PFSK-1 (cell line): ENCODE data around the gene TCERG1.

ENCODE experiments used
- FOXP2 ChIP-seq: optimal IDR thresholded peaks from 2 replicates; pipeline ENCODE3; 2011; ENCODE audit warnings: borderline replicate concordance, control low read depth, inconsistent platforms; ENCODE audit not compliant: insufficient read depth; ENCODE audit errors: extremely low read length, extremely low read depth
- POLR2AphosphoS5 ChIP-seq: IDR thresholded peaks from 2 replicates; pipeline ENCODE4 v1.6.1; 2012; ENCODE audit warnings: low read depth, mild to moderate bottlenecking, control low read depth, low read length, moderate library complexity
- SIN3A ChIP-seq: IDR thresholded peaks from 2 replicates; pipeline ENCODE4 v1.6.1; 2012; ENCODE audit warnings: mild to moderate bottlenecking, low read length, moderate library complexity, borderline replicate concordance; ENCODE audit not compliant: insufficient read depth
- TAF1 ChIP-seq: IDR thresholded peaks from 2 replicates; pipeline ENCODE4 v1.6.1; 2012; ENCODE audit warnings: low read length, control low read depth, borderline replicate concordance; ENCODE audit not compliant: insufficient read depth
- TF ChIP-seq, protein P1 (sequence below), 2 experiments: IDR thresholded peaks; 2 replicates each; pipeline versions ENCODE4 v1.6.1 to v1.8.0; 2011 to 2012; ENCODE audit warnings: low read depth in 2 of 2, low read length in 2 of 2, control low read depth in 1 of 2, inconsistent platforms in 1 of 2, mild to moderate bottlenecking in 1 of 2, moderate library complexity in 1 of 2; ENCODE audit not compliant: insufficient read depth in 1 of 2

TCERG1 gene

DNA sequence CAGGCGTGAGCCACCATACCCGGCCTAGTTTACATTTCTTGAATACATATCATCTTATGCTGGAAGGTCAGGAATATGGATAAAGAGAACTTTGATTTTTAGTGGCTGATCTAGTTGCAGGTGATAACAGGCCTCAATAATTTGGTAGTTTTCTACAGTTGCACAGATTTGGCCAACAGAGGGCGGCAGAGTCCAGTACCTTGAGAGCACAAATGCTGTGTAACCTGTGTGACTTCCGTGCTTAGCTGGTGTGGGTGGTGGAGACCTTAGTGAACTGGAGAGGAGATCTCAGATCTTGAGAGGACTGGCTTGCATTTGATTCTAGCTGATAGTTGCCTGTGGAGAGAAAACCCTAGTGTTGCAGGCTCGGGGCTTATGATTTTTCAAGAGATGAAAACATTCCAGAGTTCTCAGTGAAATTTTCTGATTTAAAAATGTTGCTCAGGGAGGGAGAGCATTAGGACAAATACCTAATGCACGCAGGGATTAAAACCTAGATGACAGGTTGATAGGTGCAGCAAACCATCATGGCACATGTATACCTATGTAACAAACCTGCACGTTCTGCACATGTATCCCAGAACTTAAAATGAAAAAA lies 86.2 kb downstream of the TCERG1 start:
- no peak for TF ChIP-seq SIN3A
- no peak for TF ChIP-seq TAF1
- TF ChIP-seq, protein P1, sequence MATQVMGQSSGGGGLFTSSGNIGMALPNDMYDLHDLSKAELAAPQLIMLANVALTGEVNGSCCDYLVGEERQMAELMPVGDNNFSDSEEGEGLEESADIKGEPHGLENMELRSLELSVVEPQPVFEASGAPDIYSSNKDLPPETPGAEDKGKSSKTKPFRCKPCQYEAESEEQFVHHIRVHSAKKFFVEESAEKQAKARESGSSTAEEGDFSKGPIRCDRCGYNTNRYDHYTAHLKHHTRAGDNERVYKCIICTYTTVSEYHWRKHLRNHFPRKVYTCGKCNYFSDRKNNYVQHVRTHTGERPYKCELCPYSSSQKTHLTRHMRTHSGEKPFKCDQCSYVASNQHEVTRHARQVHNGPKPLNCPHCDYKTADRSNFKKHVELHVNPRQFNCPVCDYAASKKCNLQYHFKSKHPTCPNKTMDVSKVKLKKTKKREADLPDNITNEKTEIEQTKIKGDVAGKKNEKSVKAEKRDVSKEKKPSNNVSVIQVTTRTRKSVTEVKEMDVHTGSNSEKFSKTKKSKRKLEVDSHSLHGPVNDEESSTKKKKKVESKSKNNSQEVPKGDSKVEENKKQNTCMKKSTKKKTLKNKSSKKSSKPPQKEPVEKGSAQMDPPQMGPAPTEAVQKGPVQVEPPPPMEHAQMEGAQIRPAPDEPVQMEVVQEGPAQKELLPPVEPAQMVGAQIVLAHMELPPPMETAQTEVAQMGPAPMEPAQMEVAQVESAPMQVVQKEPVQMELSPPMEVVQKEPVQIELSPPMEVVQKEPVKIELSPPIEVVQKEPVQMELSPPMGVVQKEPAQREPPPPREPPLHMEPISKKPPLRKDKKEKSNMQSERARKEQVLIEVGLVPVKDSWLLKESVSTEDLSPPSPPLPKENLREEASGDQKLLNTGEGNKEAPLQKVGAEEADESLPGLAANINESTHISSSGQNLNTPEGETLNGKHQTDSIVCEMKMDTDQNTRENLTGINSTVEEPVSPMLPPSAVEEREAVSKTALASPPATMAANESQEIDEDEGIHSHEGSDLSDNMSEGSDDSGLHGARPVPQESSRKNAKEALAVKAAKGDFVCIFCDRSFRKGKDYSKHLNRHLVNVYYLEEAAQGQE (IDR thresholded peaks at IDR 0.05; ENCODE audit: insufficient read depth in 1 of 2, low read depth in 2 of 2, low read length in 2 of 2) = no peak
- TF ChIP-seq POLR2AphosphoS5 = no peak
- no peak for TF ChIP-seq FOXP2

DNA sequence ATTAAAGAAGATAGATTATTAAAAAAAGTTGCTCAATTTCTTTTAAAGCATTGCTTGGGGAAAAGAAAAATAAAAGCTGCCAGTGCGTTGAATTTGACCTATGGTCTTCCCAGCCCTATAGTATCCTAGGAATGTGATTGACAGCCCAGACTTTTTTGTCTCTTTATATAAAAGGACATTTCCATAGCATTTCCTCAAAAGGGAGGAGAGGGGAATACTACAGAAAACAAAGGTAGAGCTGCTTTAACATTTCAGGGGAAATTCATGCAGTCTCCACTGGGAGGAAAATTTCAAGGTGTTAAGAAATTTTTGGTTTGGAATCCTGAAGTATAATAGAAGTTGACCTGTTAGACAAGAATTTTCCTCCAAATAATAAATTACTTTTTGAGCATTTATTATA lies 86.7 kb downstream of the TCERG1 start:
- TF ChIP-seq FOXP2 (no peak), POLR2AphosphoS5 (no peak)

DNA sequence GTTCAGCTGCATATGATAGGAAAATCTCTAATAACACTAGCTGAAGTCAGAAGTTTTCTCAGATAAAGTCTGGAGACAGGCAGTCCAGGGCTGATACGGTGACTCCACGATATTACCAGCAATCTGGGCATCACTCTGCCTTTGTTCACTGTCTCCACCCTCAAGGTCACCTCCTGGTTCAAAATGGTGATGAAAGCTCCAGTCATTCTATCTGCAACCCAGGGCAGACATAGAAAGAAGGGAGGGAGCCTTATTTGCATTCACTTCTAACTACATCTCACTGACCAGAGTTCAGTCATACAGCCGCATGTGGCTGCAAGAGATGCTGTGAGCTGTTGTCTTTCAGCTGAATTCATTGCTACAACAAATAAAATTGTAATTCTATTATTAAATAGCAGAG lies 91.3 kb downstream of the TCERG1 start:
- TF ChIP-seq TAF1 = no peak

DNA sequence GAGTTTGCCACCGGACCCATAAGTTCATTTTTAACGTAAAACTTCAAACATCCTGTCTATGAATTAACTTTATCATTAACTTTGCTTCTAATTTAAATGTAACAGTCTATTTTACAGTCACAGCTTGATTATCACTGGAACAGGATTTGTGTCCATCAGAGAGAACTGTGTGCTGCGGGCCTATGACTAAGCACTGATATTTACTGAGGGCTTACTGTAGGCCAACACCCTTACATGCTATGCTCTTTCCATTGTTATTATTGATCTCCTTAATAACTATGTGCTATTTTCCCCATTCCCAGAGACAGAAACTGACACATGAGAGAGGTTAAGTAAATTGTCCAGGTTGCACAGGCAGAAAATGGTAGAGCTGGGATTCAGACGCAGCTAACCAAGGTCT lies 92.8 kb downstream of the TCERG1 start:
- no peak for TF ChIP-seq SIN3A

- TF ChIP-seq TAF1 (no peak), FOXP2 (no peak), SIN3A (no peak), POLR2AphosphoS5 (no peak)
- TF ChIP-seq, protein P1 (IDR thresholded peaks at IDR 0.05; ENCODE audit: insufficient read depth in 1 of 2, low read depth in 2 of 2, low read length in 2 of 2) = no peak
These were observed 93.3 kb downstream of the TCERG1 start for GRCh38 chr5:146540414-146540813.

GRCh38 chr5:146541958-146542849 lies 95.1 kb downstream of the TCERG1 start:
- TF ChIP-seq TAF1 = no peak
- TF ChIP-seq, protein P1 (IDR thresholded peaks at IDR 0.05; ENCODE audit: insufficient read depth in 1 of 2, low read depth in 2 of 2, low read length in 2 of 2) = no peak

DNA sequence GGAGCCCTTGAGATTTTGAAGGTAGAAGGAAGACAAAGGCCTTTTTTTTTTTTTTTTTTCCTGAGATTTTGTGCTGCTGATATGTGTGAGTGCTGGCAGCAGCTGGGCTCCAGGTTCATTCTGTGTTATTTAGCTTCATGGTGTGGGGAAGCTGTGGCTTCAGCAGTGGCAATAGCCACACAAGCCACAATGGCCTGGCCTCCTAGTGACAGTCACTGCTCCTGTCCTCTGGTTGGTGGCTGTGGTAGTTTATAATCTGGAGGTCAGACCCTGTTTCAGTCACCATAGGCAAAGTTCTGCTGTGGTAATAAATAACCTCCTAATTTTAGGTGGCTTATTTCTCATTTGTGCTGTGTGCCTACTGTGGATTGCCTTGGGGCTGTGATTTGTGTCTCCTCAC lies 97.1 kb downstream of the TCERG1 start:
- TF ChIP-seq POLR2AphosphoS5 = no peak
- TF ChIP-seq, protein P1 (IDR thresholded peaks at IDR 0.05; ENCODE audit: insufficient read depth in 1 of 2, low read depth in 2 of 2, low read length in 2 of 2) = no peak
- no peak for TF ChIP-seq TAF1
- TF ChIP-seq FOXP2 = no peak
- TF ChIP-seq SIN3A = no peak
